ENCODE results near the gene PCDHGA7.

PCDHGA7 gene

GRCh38 chr5:141420855-141421488 is 38.4 kb downstream of the PCDHGA7 start, which contains the start of gene PCDHGA11 (continued):
- no peak for TF ChIP-seq ZNF704 (tag by site-specific recombination; IDR thresholded peaks at IDR 0.05)
- TF ChIP-seq HOXA7 (CRISPR knock-in tag; IDR thresholded peaks at IDR 0.05; ENCODE audit: borderline replicate concordance) = no peak
- no peak for TF ChIP-seq ZNF677 (tag by site-specific recombination; IDR thresholded peaks at IDR 0.05)
- TF ChIP-seq ZIC2 (tag by site-specific recombination; IDR thresholded peaks at IDR 0.05) = peak; percentile 30; the same call in 1 of the 2 replicates
- TF ChIP-seq ZNF664 (tag by site-specific recombination; IDR thresholded peaks at IDR 0.05) = no peak
- no peak for TF ChIP-seq ZNF658 (tag by site-specific recombination; IDR thresholded peaks at IDR 0.05)
- TF ChIP-seq BCL11A (tag by site-specific recombination; IDR thresholded peaks at IDR 0.05; ENCODE audit: low read depth) = no peak
- no peak for TF ChIP-seq TRIM28 (IDR thresholded peaks at IDR 0.05; ENCODE audit: borderline replicate concordance, low read length)
- no peak for TF ChIP-seq TSHZ1 (tag by site-specific recombination; IDR thresholded peaks at IDR 0.05; ENCODE audit: borderline replicate concordance)
- no peak for TF ChIP-seq ZNF221 (tag by site-specific recombination; IDR thresholded peaks at IDR 0.05; ENCODE audit: borderline replicate concordance)
- no peak for TF ChIP-seq HOXC10 (CRISPR knock-in tag; IDR thresholded peaks at IDR 0.05)
- no peak for TF ChIP-seq BCL6B (tag by site-specific recombination; IDR thresholded peaks at IDR 0.05)
- peak; percentile 63; the same call in 1 of the 2 replicates for TF ChIP-seq YY1 (tag by site-specific recombination; IDR thresholded peaks at IDR 0.05)
- TF ChIP-seq MZF1 (tag by site-specific recombination; IDR thresholded peaks at IDR 0.05; ENCODE audit: borderline replicate concordance) = no peak
- TF ChIP-seq PBX3 (CRISPR knock-in tag; IDR thresholded peaks at IDR 0.05) = no peak
- TF ChIP-seq ZNF266 (tag by site-specific recombination; IDR thresholded peaks at IDR 0.05; ENCODE audit: low read depth) = peak; percentile 99
- TF ChIP-seq ZBTB44 (tag by site-specific recombination; IDR thresholded peaks at IDR 0.05) = 0 out of 2 replicates have a peak, but pooled peaks have one; percentile 31
- TF ChIP-seq GLIS1 (tag by site-specific recombination; IDR thresholded peaks at IDR 0.05) = no peak; the same call in 1 of the 2 replicates
- TF ChIP-seq ZNF362 (tag by site-specific recombination; IDR thresholded peaks at IDR 0.05) = no peak
- no peak for TF ChIP-seq ZNF146 (tag by site-specific recombination; IDR thresholded peaks at IDR 0.05)
- no peak for TF ChIP-seq TCF7L2 (IDR thresholded peaks at IDR 0.05; ENCODE audit: borderline replicate concordance, low read depth, low read length)
- TF ChIP-seq ZNF837 (tag by site-specific recombination; IDR thresholded peaks at IDR 0.05) = no peak
- no peak for TF ChIP-seq ZNF174 (tag by site-specific recombination; IDR thresholded peaks at IDR 0.05)
- peak; percentile 41; the same call in 1 of the 2 replicates for TF ChIP-seq ZNF692 (tag by site-specific recombination; IDR thresholded peaks at IDR 0.05)
- TF ChIP-seq ZNF354C (tag by site-specific recombination; IDR thresholded peaks at IDR 0.05; ENCODE audit: borderline replicate concordance, low read depth) = no peak
- peak; percentile 51; the same call in 1 of the 2 replicates for TF ChIP-seq GLIS2 (tag by site-specific recombination; IDR thresholded peaks at IDR 0.05)
- no peak for TF ChIP-seq ZNF548 (tag by site-specific recombination; IDR thresholded peaks at IDR 0.05)
- TF ChIP-seq ZBTB7A (tag by site-specific recombination; IDR thresholded peaks at IDR 0.05; ENCODE audit: low read depth) = no peak
- TF ChIP-seq ZNF596 (tag by site-specific recombination; IDR thresholded peaks at IDR 0.05) = no peak
